Upper lobe of left lung (tissue), 4 donors: ENCODE results near the gene KCNA2.

Experiments
- CTCF ChIP-seq, 6 experiments: fragments of 450-650 bp in 4 of 6; fragments of 200-600 bp in 2 of 6; sonication (generic) in 2 of 6; IDR thresholded peaks; one replicate each; pipeline ENCODE4 v1.5.1; 2016 to 2019; ENCODE audit warnings: antibody characterized with exemption in 6 of 6
- EP300 ChIP-seq, 4 donors: sonication (generic); formaldehyde crosslinking; IDR thresholded peaks; one replicate each; pipeline ENCODE4 v1.5.1; 2017; ENCODE audit warnings: antibody characterized with exemption in 4 of 4, control low read depth in 2 of 4
- POLR2A ChIP-seq, 4 donors: fragments of 450-650 bp; IDR thresholded peaks; one replicate each; pipeline ENCODE4 v1.5.1; 2016 to 2017; ENCODE audit warnings: antibody characterized with exemption in 4 of 4, mild to moderate bottlenecking in 2 of 4

GRCh38 chr1:110617116-110617515, 11.0 kb upstream of the KCNA2 start:
- no peak for TF ChIP-seq CTCF (IDR thresholded peaks at IDR 0.05)
- no peak for TF ChIP-seq POLR2A (IDR thresholded peaks at IDR 0.05)
- TF ChIP-seq EP300 (IDR thresholded peaks at IDR 0.05), result no peak
